K562 (cell line): ENCODE results near the gene MYO1F. TPM values are rescaled to one million over a fixed set of nuclear protein-coding genes. Genes with fewer than 3 reads are reported as not detected.

ENCODE experiments used
- FOXJ3 ChIP-seq: sonication (generic); formaldehyde crosslinking; IDR thresholded peaks from 2 replicates; pipeline ENCODE4 v1.4.0; 2020; ENCODE audit warnings: mild to moderate bottlenecking, missing genetic modification reagents
- HMG20B ChIP-seq: fragments of 250-450 bp; sonication (Bioruptor Pico); IDR thresholded peaks from 2 replicates; pipeline ENCODE4 v1.5.0; 2021; ENCODE audit warnings: mild to moderate bottlenecking
- HOMEZ ChIP-seq: fragments of 250-450 bp; sonication (Bioruptor Pico); IDR thresholded peaks from 2 replicates; pipeline ENCODE4 v1.4.0; 2020; ENCODE audit warnings: mild to moderate bottlenecking, moderate library complexity
- JUN ChIP-seq, 2 experiments: sonication (generic) in 1 of 2; formaldehyde crosslinking in 1 of 2; IDR thresholded peaks; 2 replicates each; pipeline versions ENCODE4 v1.6.1 to v1.8.0; 2012 to 2022; ENCODE audit warnings: borderline replicate concordance in 2 of 2, mild to moderate bottlenecking in 2 of 2, improper control_type of control experiment in 1 of 2, low read depth in 1 of 2, low read length in 1 of 2, missing genetic modification reagents in 1 of 2
- MCM3 ChIP-seq: fragments of 450-650 bp; IDR thresholded peaks from 2 replicates; pipeline ENCODE4 v1.6.1; 2016
- NR4A1 ChIP-seq, 2 experiments: fragments of 250-450 bp in 1 of 2; fragments of 450-650 bp in 1 of 2; sonication (Bioruptor Pico) in 1 of 2; IDR thresholded peaks; 2 replicates each; pipeline versions ENCODE4 v1.4.0 to v1.6.1; 2016 to 2020; ENCODE audit warnings: mild to moderate bottlenecking in 2 of 2, missing compliant biosample characterization in 1 of 2, missing genetic modification characterization in 1 of 2, moderate library complexity in 1 of 2
- PTRF ChIP-seq: fragments of 450-650 bp; IDR thresholded peaks from 2 replicates; pipeline ENCODE4 v1.6.1; 2016; ENCODE audit warnings: mild to moderate bottlenecking, missing genetic modification characterization, missing compliant biosample characterization
- polyA plus RNA-seq, 8 experiments: library from polyadenylated mRNA; depleted of rRNA in 4 of 8; stranded (reverse) in 5 of 8; unstranded in 3 of 8; fragments of >200 nt; fragmentation: Nextera tagmentation in 2 of 8; fragmentation: Illumina TruSeq in 1 of 8; extraction: Ambion mirVana in 2 of 8; extraction: Trizol in 1 of 8; gene quantifications; 2 replicates each; pipeline versions ENCODE4 v1.2.1 to v1.2.3, GENCODE V29; 2011 to 2014; ENCODE audit warnings: inconsistent platforms in 1 of 8, missing spikeins in 1 of 8
- total RNA-seq, 7 experiments: library from RNA; depleted of rRNA in 6 of 7; stranded (reverse); fragments of >200 nt in 6 of 7; fragmentation: Illumina TruSeq in 2 of 7; extraction: Trizol in 2 of 7; gene quantifications; 2 replicates each; pipeline versions ENCODE4 v1.2.1 to v1.2.3, GENCODE V29; 2011 to 2021; ENCODE audit warnings: low replicate concordance in 1 of 7
- TF ChIP-seq, protein P1 (sequence below): sonication (generic); formaldehyde crosslinking; IDR thresholded peaks from 2 replicates; pipeline ENCODE4 v1.4.0; 2020; ENCODE audit warnings: mild to moderate bottlenecking, missing genetic modification reagents
- TF ChIP-seq, protein P2 (sequence below): IDR thresholded peaks from 3 replicates; pipeline ENCODE4 v1.6.1; 2011; ENCODE audit warnings: borderline replicate concordance, mild to moderate bottlenecking, moderate library complexity; ENCODE audit not compliant: insufficient read length; ENCODE audit errors: extremely low read depth
- TF ChIP-seq, protein P3 (sequence below), 2 experiments: fragments of 450-650 bp; formaldehyde crosslinking in 1 of 2; IDR thresholded peaks; 2 replicates each; pipeline versions ENCODE4 v1.4.0 to v1.6.1; 2014 to 2020; ENCODE audit warnings: mild to moderate bottlenecking in 2 of 2, borderline replicate concordance in 1 of 2, low read depth in 1 of 2

The MYO1F gene
- total and polyA plus RNA-seq, 9 of the 15 experiments (the other 6 are each of a cell fraction or from before 2014, with no cell fraction given): 0.78 to 9.4 (median 4.3) TPM

- TF ChIP-seq, protein P1, sequence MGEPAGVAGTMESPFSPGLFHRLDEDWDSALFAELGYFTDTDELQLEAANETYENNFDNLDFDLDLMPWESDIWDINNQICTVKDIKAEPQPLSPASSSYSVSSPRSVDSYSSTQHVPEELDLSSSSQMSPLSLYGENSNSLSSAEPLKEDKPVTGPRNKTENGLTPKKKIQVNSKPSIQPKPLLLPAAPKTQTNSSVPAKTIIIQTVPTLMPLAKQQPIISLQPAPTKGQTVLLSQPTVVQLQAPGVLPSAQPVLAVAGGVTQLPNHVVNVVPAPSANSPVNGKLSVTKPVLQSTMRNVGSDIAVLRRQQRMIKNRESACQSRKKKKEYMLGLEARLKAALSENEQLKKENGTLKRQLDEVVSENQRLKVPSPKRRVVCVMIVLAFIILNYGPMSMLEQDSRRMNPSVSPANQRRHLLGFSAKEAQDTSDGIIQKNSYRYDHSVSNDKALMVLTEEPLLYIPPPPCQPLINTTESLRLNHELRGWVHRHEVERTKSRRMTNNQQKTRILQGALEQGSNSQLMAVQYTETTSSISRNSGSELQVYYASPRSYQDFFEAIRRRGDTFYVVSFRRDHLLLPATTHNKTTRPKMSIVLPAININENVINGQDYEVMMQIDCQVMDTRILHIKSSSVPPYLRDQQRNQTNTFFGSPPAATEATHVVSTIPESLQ (CRISPR knock-in tag): no peak
- TF ChIP-seq JUN (IDR thresholded peaks at IDR 0.05; ENCODE audit: borderline replicate concordance, low read depth, low read length) (no peak), JUN (CRISPR knock-in tag; IDR thresholded peaks at IDR 0.05; ENCODE audit: borderline replicate concordance) (no peak), NR4A1 (CRISPR knock-in tag; IDR thresholded peaks at IDR 0.05) (no peak), NR4A1 (tag; IDR thresholded peaks at IDR 0.05) (no peak), HMG20B (no peak), MCM3 (no peak), PTRF (tag) (no peak), FOXJ3 (CRISPR knock-in tag) (no peak), HOMEZ (CRISPR knock-in tag) (no peak)
- TF ChIP-seq, protein P2, sequence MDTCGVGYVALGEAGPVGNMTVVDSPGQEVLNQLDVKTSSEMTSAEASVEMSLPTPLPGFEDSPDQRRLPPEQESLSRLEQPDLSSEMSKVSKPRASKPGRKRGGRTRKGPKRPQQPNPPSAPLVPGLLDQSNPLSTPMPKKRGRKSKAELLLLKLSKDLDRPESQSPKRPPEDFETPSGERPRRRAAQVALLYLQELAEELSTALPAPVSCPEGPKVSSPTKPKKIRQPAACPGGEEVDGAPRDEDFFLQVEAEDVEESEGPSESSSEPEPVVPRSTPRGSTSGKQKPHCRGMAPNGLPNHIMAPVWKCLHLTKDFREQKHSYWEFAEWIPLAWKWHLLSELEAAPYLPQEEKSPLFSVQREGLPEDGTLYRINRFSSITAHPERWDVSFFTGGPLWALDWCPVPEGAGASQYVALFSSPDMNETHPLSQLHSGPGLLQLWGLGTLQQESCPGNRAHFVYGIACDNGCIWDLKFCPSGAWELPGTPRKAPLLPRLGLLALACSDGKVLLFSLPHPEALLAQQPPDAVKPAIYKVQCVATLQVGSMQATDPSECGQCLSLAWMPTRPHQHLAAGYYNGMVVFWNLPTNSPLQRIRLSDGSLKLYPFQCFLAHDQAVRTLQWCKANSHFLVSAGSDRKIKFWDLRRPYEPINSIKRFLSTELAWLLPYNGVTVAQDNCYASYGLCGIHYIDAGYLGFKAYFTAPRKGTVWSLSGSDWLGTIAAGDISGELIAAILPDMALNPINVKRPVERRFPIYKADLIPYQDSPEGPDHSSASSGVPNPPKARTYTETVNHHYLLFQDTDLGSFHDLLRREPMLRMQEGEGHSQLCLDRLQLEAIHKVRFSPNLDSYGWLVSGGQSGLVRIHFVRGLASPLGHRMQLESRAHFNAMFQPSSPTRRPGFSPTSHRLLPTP: no peak
- TF ChIP-seq, protein P3, sequence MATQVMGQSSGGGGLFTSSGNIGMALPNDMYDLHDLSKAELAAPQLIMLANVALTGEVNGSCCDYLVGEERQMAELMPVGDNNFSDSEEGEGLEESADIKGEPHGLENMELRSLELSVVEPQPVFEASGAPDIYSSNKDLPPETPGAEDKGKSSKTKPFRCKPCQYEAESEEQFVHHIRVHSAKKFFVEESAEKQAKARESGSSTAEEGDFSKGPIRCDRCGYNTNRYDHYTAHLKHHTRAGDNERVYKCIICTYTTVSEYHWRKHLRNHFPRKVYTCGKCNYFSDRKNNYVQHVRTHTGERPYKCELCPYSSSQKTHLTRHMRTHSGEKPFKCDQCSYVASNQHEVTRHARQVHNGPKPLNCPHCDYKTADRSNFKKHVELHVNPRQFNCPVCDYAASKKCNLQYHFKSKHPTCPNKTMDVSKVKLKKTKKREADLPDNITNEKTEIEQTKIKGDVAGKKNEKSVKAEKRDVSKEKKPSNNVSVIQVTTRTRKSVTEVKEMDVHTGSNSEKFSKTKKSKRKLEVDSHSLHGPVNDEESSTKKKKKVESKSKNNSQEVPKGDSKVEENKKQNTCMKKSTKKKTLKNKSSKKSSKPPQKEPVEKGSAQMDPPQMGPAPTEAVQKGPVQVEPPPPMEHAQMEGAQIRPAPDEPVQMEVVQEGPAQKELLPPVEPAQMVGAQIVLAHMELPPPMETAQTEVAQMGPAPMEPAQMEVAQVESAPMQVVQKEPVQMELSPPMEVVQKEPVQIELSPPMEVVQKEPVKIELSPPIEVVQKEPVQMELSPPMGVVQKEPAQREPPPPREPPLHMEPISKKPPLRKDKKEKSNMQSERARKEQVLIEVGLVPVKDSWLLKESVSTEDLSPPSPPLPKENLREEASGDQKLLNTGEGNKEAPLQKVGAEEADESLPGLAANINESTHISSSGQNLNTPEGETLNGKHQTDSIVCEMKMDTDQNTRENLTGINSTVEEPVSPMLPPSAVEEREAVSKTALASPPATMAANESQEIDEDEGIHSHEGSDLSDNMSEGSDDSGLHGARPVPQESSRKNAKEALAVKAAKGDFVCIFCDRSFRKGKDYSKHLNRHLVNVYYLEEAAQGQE (IDR thresholded peaks at IDR 0.05; ENCODE audit: borderline replicate concordance): no peak; the same call in 1 of the 2 replicates
- TF ChIP-seq, protein P3 (CRISPR knock-in tag; IDR thresholded peaks at IDR 0.05; ENCODE audit: low read depth): no peak
These were observed 1.5 kb upstream of the MYO1F start (continued) for GRCh38 chr19:8578642-8579265.
